ENCODE results near the gene SLC66A3. TPM values are rescaled to one million over a fixed set of nuclear protein-coding genes. Genes with fewer than 3 reads are reported as not detected.
A peak's percentile ranks its signal among the peaks of the same experiment; 100 is the strongest.

Gene SLC66A3
- total RNA-seq, 1 donor from 2014 or later = 39.4 TPM

- DNase-seq (ENCODE audit: low read depth) = no peak
These were observed 20.9 kb upstream of the SLC66A3 start for GRCh38 chr2:11134349-11134748.

GRCh38 chr2:11140492-11140891 is 14.8 kb upstream of the SLC66A3 start:
- no peak for DNase-seq (ENCODE audit: low read depth)

- DNase-seq (ENCODE audit: low read depth) = no peak
These were observed 13.9 kb upstream of the SLC66A3 start for GRCh38 chr2:11141319-11141718.

- DNase-seq (ENCODE audit: low read depth) = no peak
These were observed 12.9 kb upstream of the SLC66A3 start for GRCh38 chr2:11142330-11142729.

GRCh38 chr2:11142987-11143386 is 12.3 kb upstream of the SLC66A3 start:
- no peak for DNase-seq (ENCODE audit: low read depth)

GRCh38 chr2:11144077-11144737 is 11.1 kb upstream of the SLC66A3 start:
- DNase-seq (ENCODE audit: low read depth) = no peak

GRCh38 chr2:11144738-11145079 is 10.6 kb upstream of the SLC66A3 start:
- DNase-seq (ENCODE audit: low read depth) = no peak

GRCh38 chr2:11145350-11145749 is 9.9 kb upstream of the SLC66A3 start:
- DNase-seq (ENCODE audit: low read depth) = no peak

GRCh38 chr2:11146076-11146475 is 9.2 kb upstream of the SLC66A3 start:
- DNase-seq (ENCODE audit: low read depth) = no peak

- DNase-seq (ENCODE audit: low read depth) = no peak
These were observed 8.0 kb upstream of the SLC66A3 start for GRCh38 chr2:11147263-11147662.

- DNase-seq (ENCODE audit: low read depth) = no peak
These were observed 2.7 kb upstream of the SLC66A3 start for GRCh38 chr2:11152591-11152990.

- DNase-seq (ENCODE audit: low read depth) = no peak
These were observed 998 bp upstream of the SLC66A3 start for GRCh38 chr2:11154016-11154922.

GRCh38 chr2:11154923-11155380 is 315 bp upstream of the SLC66A3 start:
- DNase-seq (ENCODE audit: low read depth) = peak; percentile 95

- no peak for DNase-seq (ENCODE audit: low read depth)
These were observed 1.3 kb downstream of the SLC66A3 start for GRCh38 chr2:11156396-11157075.

GRCh38 chr2:11157296-11157695 is 2.0 kb downstream of the SLC66A3 start:
- DNase-seq (ENCODE audit: low read depth) = no peak

GRCh38 chr2:11157731-11158130 is 2.5 kb downstream of the SLC66A3 start:
- DNase-seq (ENCODE audit: low read depth) = no peak

GRCh38 chr2:11158916-11159573 is 3.8 kb downstream of the SLC66A3 start:
- DNase-seq (ENCODE audit: low read depth) = no peak

GRCh38 chr2:11159574-11160170 is 4.4 kb downstream of the SLC66A3 start:
- DNase-seq (ENCODE audit: low read depth) = no peak

- no peak for DNase-seq (ENCODE audit: low read depth)
These were observed 5.0 kb downstream of the SLC66A3 start for GRCh38 chr2:11160256-11160655.

GRCh38 chr2:11160731-11161455 is 5.6 kb downstream of the SLC66A3 start:
- DNase-seq (ENCODE audit: low read depth) = no peak

Measured in myocyte (in vitro differentiated cells).